Upper lobe of left lung (tissue), 4 donors: ENCODE measurements around the gene UGT1A8.

Experiments
- CTCF ChIP-seq, 6 experiments: fragments of 450-650 bp in 4 of 6; fragments of 200-600 bp in 2 of 6; sonication (generic) in 2 of 6; IDR thresholded peaks; one replicate each; pipeline ENCODE4 v1.5.1; 2016 to 2019; ENCODE audit warnings: antibody characterized with exemption in 6 of 6
- POLR2A ChIP-seq, 4 donors: fragments of 450-650 bp; IDR thresholded peaks; one replicate each; pipeline ENCODE4 v1.5.1; 2016 to 2017; ENCODE audit warnings: antibody characterized with exemption in 4 of 4, mild to moderate bottlenecking in 2 of 4
- POLR2AphosphoS5 ChIP-seq, 2 donors: sonication (generic); formaldehyde crosslinking; IDR thresholded peaks; one replicate each; pipeline ENCODE4 v1.5.1; 2017; ENCODE audit warnings: antibody characterized with exemption in 2 of 2

GRCh38 chr2:233671290-233672161 lies 54.1 kb downstream of the UGT1A8 start, which contains the start of gene UGT1A9:
- no peak for TF ChIP-seq CTCF (IDR thresholded peaks at IDR 0.05)
- TF ChIP-seq POLR2AphosphoS5 (IDR thresholded peaks at IDR 0.05), result no peak
- TF ChIP-seq POLR2A (IDR thresholded peaks at IDR 0.05), result no peak
